ENCODE measurements around the gene RNPS1.

Gene RNPS1

GRCh38 chr16:2233872-2234812 lies 33.8 kb downstream of the RNPS1 start:
- DNase-seq (ENCODE audit: low read depth in 1 of 2, low spot score in 1 of 2): no peak
- no peak for TF ChIP-seq JUND (IDR thresholded peaks at IDR 0.05; ENCODE audit: low read depth)
- in situ Hi-C loops (cut with HindIII; ENCODE audit: low pct_unique_long_range_greater_than_20kb, low sequenced_read_pairs): no loop called here

- in situ Hi-C loops (cut with HindIII; ENCODE audit: low pct_unique_long_range_greater_than_20kb, low sequenced_read_pairs): no loop called here
- no peak for TF ChIP-seq JUND (IDR thresholded peaks at IDR 0.05; ENCODE audit: low read depth)
- DNase-seq (ENCODE audit: low read depth in 1 of 2, low spot score in 1 of 2): no peak
Observed at GRCh38 chr16:2233046-2233775, 34.7 kb downstream of the RNPS1 start.

GRCh38 chr16:2232094-2232990 lies 35.6 kb downstream of the RNPS1 start:
- in situ Hi-C loops (cut with HindIII; ENCODE audit: low pct_unique_long_range_greater_than_20kb, low sequenced_read_pairs): no loop called here
- no peak for TF ChIP-seq JUND (IDR thresholded peaks at IDR 0.05; ENCODE audit: low read depth)
- DNase-seq (ENCODE audit: low read depth in 1 of 2, low spot score in 1 of 2): no peak

GRCh38 chr16:2231016-2231931 lies 36.7 kb downstream of the RNPS1 start:
- in situ Hi-C loops (cut with HindIII; ENCODE audit: low pct_unique_long_range_greater_than_20kb, low sequenced_read_pairs): no loop called here
- no peak for TF ChIP-seq JUND (IDR thresholded peaks at IDR 0.05; ENCODE audit: low read depth)
- DNase-seq (ENCODE audit: low read depth in 1 of 2, low spot score in 1 of 2): no peak

GRCh38 chr16:2230376-2230775 lies 37.5 kb downstream of the RNPS1 start:
- TF ChIP-seq JUND (IDR thresholded peaks at IDR 0.05; ENCODE audit: low read depth): no peak
- no peak for DNase-seq (ENCODE audit: low read depth in 1 of 2, low spot score in 1 of 2)
- in situ Hi-C loops (cut with HindIII; ENCODE audit: low pct_unique_long_range_greater_than_20kb, low sequenced_read_pairs): no loop called here

GRCh38 chr16:2229632-2230250 lies 38.2 kb downstream of the RNPS1 start:
- DNase-seq (ENCODE audit: low read depth in 1 of 2, low spot score in 1 of 2): no peak
- in situ Hi-C loops (cut with HindIII; ENCODE audit: low pct_unique_long_range_greater_than_20kb, low sequenced_read_pairs): no loop called here

GRCh38 chr16:2229091-2229490 lies 38.8 kb downstream of the RNPS1 start:
- in situ Hi-C loops (cut with HindIII; ENCODE audit: low pct_unique_long_range_greater_than_20kb, low sequenced_read_pairs): no loop called here
- no peak for DNase-seq (ENCODE audit: low read depth in 1 of 2, low spot score in 1 of 2)
- no peak for TF ChIP-seq JUND (IDR thresholded peaks at IDR 0.05; ENCODE audit: low read depth)

More at GRCh38 chr16:2229632-2230250, 38.2 kb downstream of the RNPS1 start:
- no peak for TF ChIP-seq JUND (IDR thresholded peaks at IDR 0.05; ENCODE audit: low read depth)

GRCh38 chr16:2228161-2228824 lies 39.6 kb downstream of the RNPS1 start:
- in situ Hi-C loops (cut with HindIII; ENCODE audit: low pct_unique_long_range_greater_than_20kb, low sequenced_read_pairs): no loop called here
- TF ChIP-seq JUND (IDR thresholded peaks at IDR 0.05; ENCODE audit: low read depth): no peak

GRCh38 chr16:2226918-2227317 lies 41.0 kb downstream of the RNPS1 start:
- DNase-seq (ENCODE audit: low read depth in 1 of 2, low spot score in 1 of 2): no peak
- in situ Hi-C loops (cut with HindIII; ENCODE audit: low pct_unique_long_range_greater_than_20kb, low sequenced_read_pairs): no loop called here
- TF ChIP-seq JUND (IDR thresholded peaks at IDR 0.05; ENCODE audit: low read depth): no peak

More at GRCh38 chr16:2228161-2228824, 39.6 kb downstream of the RNPS1 start:
- peak; percentile 79 to 90 for DNase-seq (ENCODE audit: low read depth in 1 of 2, low spot score in 1 of 2)

GRCh38 chr16:2226245-2226793 lies 41.6 kb downstream of the RNPS1 start:
- TF ChIP-seq JUND (IDR thresholded peaks at IDR 0.05; ENCODE audit: low read depth): no peak
- in situ Hi-C loops (cut with HindIII; ENCODE audit: low pct_unique_long_range_greater_than_20kb, low sequenced_read_pairs): no loop called here
- peak; percentile 68 to 88 for DNase-seq (ENCODE audit: low read depth in 1 of 2, low spot score in 1 of 2)

All from T47D (cell line).